GM23338 (cell line): ENCODE data around the gene AOPEP. TPM values are rescaled to one million over a fixed set of nuclear protein-coding genes. Genes with fewer than 3 reads are reported as not detected.

Experiments used
- ATAC-seq: fragments of 200-7000 bp; cut with Tn5 transposase; 3 replicates; pipeline ENCODE4 v1.9.1; 2020
- DNase-seq: peaks from one replicate; pipeline ENCODE4 v3.0.0-alpha.2; 2015; ENCODE audit warnings: low spot score
- H2AFZ ChIP-seq: fragments of 200-600 bp; sonication (generic); 2 replicates; pipeline ENCODE4 v1.8.0; 2016; ENCODE audit warnings: antibody characterized with exemption, mild to moderate bottlenecking, moderate library complexity
- H3F3A ChIP-seq: fragments of 200-600 bp; sonication (generic); replicated peaks from 2 replicates; pipeline ENCODE4 v1.8.0; 2017; ENCODE audit warnings: antibody characterized with exemption, mixed run types, low read depth
- H3K27ac ChIP-seq: fragments of 200-600 bp; sonication (generic); 2 replicates; pipeline ENCODE4 v1.6.1; 2016; ENCODE audit warnings: low read depth
- H3K27me3 ChIP-seq: fragments of 200-600 bp; sonication (generic); 2 replicates; pipeline ENCODE4 v1.8.0; 2016; ENCODE audit warnings: mild to moderate bottlenecking, mixed run types, moderate library complexity; ENCODE audit not compliant: insufficient read depth
- H3K36me3 ChIP-seq: fragments of 200-600 bp; sonication (generic); 2 replicates; pipeline ENCODE4 v1.8.0; 2016; ENCODE audit warnings: mild to moderate bottlenecking; ENCODE audit not compliant: insufficient read depth
- H3K4me1 ChIP-seq: fragments of 200-600 bp; sonication (generic); 2 replicates; pipeline ENCODE4 v1.8.0; 2016; ENCODE audit warnings: mild to moderate bottlenecking, moderate library complexity; ENCODE audit not compliant: insufficient read depth
- H3K4me2 ChIP-seq: fragments of 200-600 bp; sonication (generic); 2 replicates; pipeline ENCODE4 v1.7.1; 2017; ENCODE audit warnings: mixed run types
- H3K4me3 ChIP-seq: fragments of 200-600 bp; sonication (generic); 2 replicates; pipeline ENCODE4 v1.6.1; 2016; ENCODE audit warnings: mixed run types
- H3K79me2 ChIP-seq: fragments of 200-600 bp; sonication (generic); replicated peaks from 2 replicates; pipeline ENCODE4 v1.8.0; 2017; ENCODE audit warnings: mild to moderate bottlenecking; ENCODE audit not compliant: insufficient read depth
- H3K9me2 ChIP-seq: fragments of 200-600 bp; sonication (generic); 2 replicates; pipeline ENCODE4 v1.8.0; 2017; ENCODE audit not compliant: insufficient read depth
- H4K20me1 ChIP-seq: fragments of 200-600 bp; sonication (generic); replicated peaks from 2 replicates; pipeline ENCODE4 v1.8.0; 2017; ENCODE audit warnings: mild to moderate bottlenecking; ENCODE audit not compliant: insufficient read depth
- H3K27ac Mint-ChIP-seq: 2 replicates; pipeline ENCODE4 v1.8.0; 2020; ENCODE audit warnings: inconsistent platforms, mild to moderate bottlenecking, moderate library complexity, mixed read lengths
- H3K27me3 Mint-ChIP-seq: 3 replicates; pipeline ENCODE4 v1.8.0; 2022; ENCODE audit warnings: low read depth, mild to moderate bottlenecking, moderate library complexity, mixed read lengths, inconsistent platforms; ENCODE audit not compliant: insufficient read depth, poor library complexity
- H3K36me3 Mint-ChIP-seq: 3 replicates; pipeline ENCODE4 v1.8.0; 2021; ENCODE audit warnings: low read depth, mild to moderate bottlenecking, inconsistent platforms, moderate library complexity, mixed read lengths
- H3K4me1 Mint-ChIP-seq: 3 replicates; pipeline ENCODE4 v1.8.0; 2020; ENCODE audit warnings: mild to moderate bottlenecking, inconsistent platforms, mixed read lengths
- H3K4me3 Mint-ChIP-seq: 3 replicates; pipeline ENCODE4 v1.8.0; 2021; ENCODE audit warnings: moderate library complexity, mild to moderate bottlenecking, inconsistent platforms, mixed read lengths
- H3K9me3 Mint-ChIP-seq: 3 replicates; pipeline ENCODE4 v1.8.0; 2020; ENCODE audit warnings: moderate library complexity, mild to moderate bottlenecking, inconsistent platforms, mixed read lengths
- CREB1 ChIP-seq: fragments of 250-450 bp; sonication (Bioruptor Pico); IDR thresholded peaks from 2 replicates; pipeline ENCODE4 v1.5.0; 2020; ENCODE audit warnings: low read depth, mild to moderate bottlenecking, moderate library complexity
- EZH2 ChIP-seq: fragments of 200-600 bp; sonication (generic); IDR thresholded peaks from one replicate; pipeline ENCODE4 v1.8.0; 2017; ENCODE audit warnings: antibody characterized with exemption, mild to moderate bottlenecking, low read depth; ENCODE audit not compliant: unreplicated experiment
- EZH2phosphoT487 ChIP-seq: fragments of 200-600 bp; sonication (generic); IDR thresholded peaks from one replicate; pipeline ENCODE4 v1.8.1; 2018; ENCODE audit warnings: antibody characterized with exemption; ENCODE audit not compliant: unreplicated experiment
- JUNB ChIP-seq: IDR thresholded peaks from one replicate; pipeline ENCODE4 v1.6.1; 2016; ENCODE audit warnings: antibody characterized with exemption; ENCODE audit not compliant: unreplicated experiment
- NANOG ChIP-seq: IDR thresholded peaks from 2 replicates; pipeline ENCODE4 v1.6.1; 2016; ENCODE audit warnings: antibody characterized with exemption, borderline replicate concordance
- POLR2AphosphoS5 ChIP-seq: IDR thresholded peaks from 2 replicates; pipeline ENCODE4 v1.6.1; 2016; ENCODE audit warnings: antibody characterized with exemption, low read depth
- STAT1 ChIP-seq: IDR thresholded peaks from one replicate; pipeline ENCODE4 v1.6.1; 2016; ENCODE audit warnings: antibody characterized with exemption; ENCODE audit not compliant: unreplicated experiment
- ZNF114 ChIP-seq: fragments of 250-450 bp; sonication (Bioruptor Pico); IDR thresholded peaks from 2 replicates; pipeline ENCODE4 v1.5.0; 2020; ENCODE audit warnings: mild to moderate bottlenecking, moderate library complexity
- polyA plus RNA-seq: library from polyadenylated mRNA; unstranded; fragments of >200 nt; fragmentation: Nextera tagmentation; extraction: Ambion mirVana; gene quantifications from 2 replicates; pipeline ENCODE4 v1.2.1, GENCODE V29; 2016
- total RNA-seq: library from RNA; depleted of rRNA; stranded (reverse); fragments of >200 nt; shearing (Covaris generic); gene quantifications from 2 replicates; pipeline ENCODE4 v1.2.3, GENCODE V29; 2014
- TF ChIP-seq, protein P1 (sequence below): IDR thresholded peaks from one replicate; pipeline ENCODE4 v1.6.1; 2018; ENCODE audit warnings: antibody characterized with exemption; ENCODE audit not compliant: unreplicated experiment
- TF ChIP-seq, protein P2 (sequence below): IDR thresholded peaks from 2 replicates; pipeline ENCODE4 v1.6.1; 2016; ENCODE audit warnings: antibody characterized with exemption
- TF ChIP-seq, protein P3 (sequence below), 2 experiments: fragments of 200-600 bp in 1 of 2; sonication (generic) in 1 of 2; conservative IDR thresholded peaks; 2 replicates each; pipeline versions ENCODE4 v1.5.1 to v1.6.1; 2016 to 2017; ENCODE audit warnings: antibody characterized with exemption in 2 of 2, low read depth in 2 of 2, mild to moderate bottlenecking in 2 of 2, moderate library complexity in 1 of 2

The AOPEP gene
- total and polyA plus RNA-seq, 2 experiments from 2014 or later = 7.0 to 16.5 TPM

DNA sequence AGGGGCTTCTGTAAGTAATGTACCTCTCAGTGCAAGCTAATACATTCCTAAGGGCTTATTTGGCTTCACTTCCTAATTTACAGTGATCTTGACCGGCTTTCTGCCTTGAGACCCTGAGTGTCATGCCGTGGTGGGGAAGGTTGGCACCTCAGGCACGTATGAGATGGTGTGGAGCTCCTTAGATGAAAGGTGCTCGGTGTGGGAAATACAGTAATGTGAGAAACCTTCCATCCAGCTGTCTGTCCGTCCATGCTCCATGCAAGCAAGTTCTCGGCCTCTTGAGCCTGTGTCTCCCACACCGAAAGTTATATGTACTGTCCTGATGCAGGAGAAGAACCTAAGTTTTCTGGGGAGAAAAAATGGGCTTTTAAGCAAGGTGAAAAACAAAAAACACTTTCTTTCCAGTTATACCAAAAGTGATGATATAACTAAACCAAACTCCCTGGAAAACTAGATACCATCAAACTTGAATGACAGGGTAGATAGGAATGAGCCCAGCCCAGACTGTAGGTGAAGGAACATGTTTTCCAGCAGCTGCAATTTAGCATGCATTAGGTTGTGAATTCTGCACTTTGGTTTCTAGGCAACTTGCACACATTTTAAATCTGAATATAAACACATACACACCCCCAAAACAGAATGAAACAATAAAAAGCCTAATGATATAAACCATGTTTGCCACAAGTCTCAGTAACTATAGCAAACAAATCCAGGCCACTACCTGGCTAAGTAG is 311.5 kb downstream of the AOPEP start (continued):
- TF ChIP-seq, protein P1, sequence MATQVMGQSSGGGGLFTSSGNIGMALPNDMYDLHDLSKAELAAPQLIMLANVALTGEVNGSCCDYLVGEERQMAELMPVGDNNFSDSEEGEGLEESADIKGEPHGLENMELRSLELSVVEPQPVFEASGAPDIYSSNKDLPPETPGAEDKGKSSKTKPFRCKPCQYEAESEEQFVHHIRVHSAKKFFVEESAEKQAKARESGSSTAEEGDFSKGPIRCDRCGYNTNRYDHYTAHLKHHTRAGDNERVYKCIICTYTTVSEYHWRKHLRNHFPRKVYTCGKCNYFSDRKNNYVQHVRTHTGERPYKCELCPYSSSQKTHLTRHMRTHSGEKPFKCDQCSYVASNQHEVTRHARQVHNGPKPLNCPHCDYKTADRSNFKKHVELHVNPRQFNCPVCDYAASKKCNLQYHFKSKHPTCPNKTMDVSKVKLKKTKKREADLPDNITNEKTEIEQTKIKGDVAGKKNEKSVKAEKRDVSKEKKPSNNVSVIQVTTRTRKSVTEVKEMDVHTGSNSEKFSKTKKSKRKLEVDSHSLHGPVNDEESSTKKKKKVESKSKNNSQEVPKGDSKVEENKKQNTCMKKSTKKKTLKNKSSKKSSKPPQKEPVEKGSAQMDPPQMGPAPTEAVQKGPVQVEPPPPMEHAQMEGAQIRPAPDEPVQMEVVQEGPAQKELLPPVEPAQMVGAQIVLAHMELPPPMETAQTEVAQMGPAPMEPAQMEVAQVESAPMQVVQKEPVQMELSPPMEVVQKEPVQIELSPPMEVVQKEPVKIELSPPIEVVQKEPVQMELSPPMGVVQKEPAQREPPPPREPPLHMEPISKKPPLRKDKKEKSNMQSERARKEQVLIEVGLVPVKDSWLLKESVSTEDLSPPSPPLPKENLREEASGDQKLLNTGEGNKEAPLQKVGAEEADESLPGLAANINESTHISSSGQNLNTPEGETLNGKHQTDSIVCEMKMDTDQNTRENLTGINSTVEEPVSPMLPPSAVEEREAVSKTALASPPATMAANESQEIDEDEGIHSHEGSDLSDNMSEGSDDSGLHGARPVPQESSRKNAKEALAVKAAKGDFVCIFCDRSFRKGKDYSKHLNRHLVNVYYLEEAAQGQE = no peak
- TF ChIP-seq JUNB (no peak), EZH2phosphoT487 (no peak), POLR2AphosphoS5 (no peak), STAT1 (no peak)
- TF ChIP-seq, protein P2, sequence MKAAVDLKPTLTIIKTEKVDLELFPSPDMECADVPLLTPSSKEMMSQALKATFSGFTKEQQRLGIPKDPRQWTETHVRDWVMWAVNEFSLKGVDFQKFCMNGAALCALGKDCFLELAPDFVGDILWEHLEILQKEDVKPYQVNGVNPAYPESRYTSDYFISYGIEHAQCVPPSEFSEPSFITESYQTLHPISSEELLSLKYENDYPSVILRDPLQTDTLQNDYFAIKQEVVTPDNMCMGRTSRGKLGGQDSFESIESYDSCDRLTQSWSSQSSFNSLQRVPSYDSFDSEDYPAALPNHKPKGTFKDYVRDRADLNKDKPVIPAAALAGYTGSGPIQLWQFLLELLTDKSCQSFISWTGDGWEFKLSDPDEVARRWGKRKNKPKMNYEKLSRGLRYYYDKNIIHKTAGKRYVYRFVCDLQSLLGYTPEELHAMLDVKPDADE = no peak

DNA sequence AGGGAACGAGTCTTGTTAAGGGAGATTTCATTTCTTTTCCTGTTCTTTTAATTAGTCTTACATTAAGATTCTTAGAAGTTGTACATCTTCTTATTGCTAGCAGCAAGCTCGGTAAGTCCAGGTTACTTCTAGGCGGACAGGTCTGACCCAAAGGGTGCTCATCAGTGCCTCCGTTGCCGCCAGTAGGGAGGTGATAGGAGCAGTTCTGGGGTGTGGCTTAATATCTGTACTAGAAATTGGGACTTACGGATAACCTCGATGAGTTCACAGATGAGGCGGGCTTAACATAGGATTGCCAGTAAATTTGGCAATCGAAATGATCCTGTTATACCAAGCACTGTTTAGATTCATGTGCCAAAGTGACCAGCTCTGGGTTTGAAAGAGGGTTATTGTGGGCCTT is 312.2 kb downstream of the AOPEP start:
- Histone ChIP-seq H3K4me1 (no peaks in the 10 kb centered on the region), H3K27me3 (no peaks in the 10 kb centered on the region), H3K9me2 (no peaks in the 10 kb centered on the region), H3K4me3 (no peak overlapping the region), H3K36me3 (no peaks in the 10 kb centered on the region), H4K20me1 (no peaks in the 10 kb centered on the region), H3K79me2 (no peaks in the 10 kb centered on the region), H3F3A (no peaks in the 10 kb centered on the region), H2AFZ (no peak overlapping the region), H3K4me2 (no peak overlapping the region), H3K27ac (no peak overlapping the region)
- no peaks in the 10 kb centered on the region for H3K9me3 Mint-ChIP-seq
- H3K4me1 Mint-ChIP-seq = no peaks in the 10 kb centered on the region
- no peaks in the 10 kb centered on the region for H3K36me3 Mint-ChIP-seq
- peaks cover 2% of the 10 kb centered on the region for H3K27me3 Mint-ChIP-seq
- no peak overlapping the region for H3K27ac Mint-ChIP-seq
- DNase-seq (no peak), ATAC-seq (no peak)
- H3K4me3 Mint-ChIP-seq = no peak overlapping the region
- TF ChIP-seq CREB1 (CRISPR knock-in tag) (no peak), STAT1 (no peak), JUNB (no peak), EZH2 (no peak), NANOG (no peak), POLR2AphosphoS5 (no peak), ZNF114 (CRISPR knock-in tag) (no peak)
- TF ChIP-seq, protein P3, sequence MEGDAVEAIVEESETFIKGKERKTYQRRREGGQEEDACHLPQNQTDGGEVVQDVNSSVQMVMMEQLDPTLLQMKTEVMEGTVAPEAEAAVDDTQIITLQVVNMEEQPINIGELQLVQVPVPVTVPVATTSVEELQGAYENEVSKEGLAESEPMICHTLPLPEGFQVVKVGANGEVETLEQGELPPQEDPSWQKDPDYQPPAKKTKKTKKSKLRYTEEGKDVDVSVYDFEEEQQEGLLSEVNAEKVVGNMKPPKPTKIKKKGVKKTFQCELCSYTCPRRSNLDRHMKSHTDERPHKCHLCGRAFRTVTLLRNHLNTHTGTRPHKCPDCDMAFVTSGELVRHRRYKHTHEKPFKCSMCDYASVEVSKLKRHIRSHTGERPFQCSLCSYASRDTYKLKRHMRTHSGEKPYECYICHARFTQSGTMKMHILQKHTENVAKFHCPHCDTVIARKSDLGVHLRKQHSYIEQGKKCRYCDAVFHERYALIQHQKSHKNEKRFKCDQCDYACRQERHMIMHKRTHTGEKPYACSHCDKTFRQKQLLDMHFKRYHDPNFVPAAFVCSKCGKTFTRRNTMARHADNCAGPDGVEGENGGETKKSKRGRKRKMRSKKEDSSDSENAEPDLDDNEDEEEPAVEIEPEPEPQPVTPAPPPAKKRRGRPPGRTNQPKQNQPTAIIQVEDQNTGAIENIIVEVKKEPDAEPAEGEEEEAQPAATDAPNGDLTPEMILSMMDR (conservative IDR thresholded peaks at IDR 0.05; ENCODE audit: low read depth in 2 of 2) = no peak
- TF ChIP-seq, protein P2 = no peak
- TF ChIP-seq, protein P1 = no peak
